SK-N-SH treated with all-trans-retinoic acid at 6 μM for 48 hours (cell line): ENCODE data around the gene SHROOM4.
A peak's percentile ranks its signal among the peaks of the same experiment; 100 is the strongest.

Source experiments
- ATAC-seq: fragments of 200-7000 bp; cut with Tn5 transposase; 3 replicates; pipeline ENCODE4 v1.9.1; 2020; ENCODE audit warnings: mild to moderate bottlenecking, moderate library complexity
- ARNTL ChIP-seq: fragments of 450-650 bp; formaldehyde crosslinking; IDR thresholded peaks from 2 replicates; pipeline ENCODE4 v1.5.0; 2020; ENCODE audit warnings: low read depth, mild to moderate bottlenecking, moderate library complexity, borderline replicate concordance
- CSDC2 ChIP-seq: fragments of 250-450 bp; sonication (Bioruptor Pico); IDR thresholded peaks from 2 replicates; pipeline ENCODE4 v1.5.0; 2020; ENCODE audit warnings: mild to moderate bottlenecking, moderate library complexity
- GLIS3 ChIP-seq: fragments of 250-450 bp; sonication (Bioruptor Pico); IDR thresholded peaks from 2 replicates; pipeline ENCODE4 v1.5.0; 2020; ENCODE audit warnings: mild to moderate bottlenecking, moderate library complexity
- ISL1 ChIP-seq: fragments of 250-450 bp; sonication (Bioruptor Pico); IDR thresholded peaks from 2 replicates; pipeline ENCODE4 v2.1.2; 2022; ENCODE audit warnings: mild to moderate bottlenecking, moderate library complexity
- OSR1 ChIP-seq: fragments of 250-450 bp; sonication (Bioruptor Pico); IDR thresholded peaks from 2 replicates; pipeline ENCODE4 v1.8.0; 2022; ENCODE audit warnings: moderate library complexity, mild to moderate bottlenecking, inconsistent platforms
- PPARA ChIP-seq: fragments of 250-450 bp; sonication (Bioruptor Pico); IDR thresholded peaks from 2 replicates; pipeline ENCODE4 v1.5.0; 2020; ENCODE audit warnings: mild to moderate bottlenecking, borderline replicate concordance
- RARB ChIP-seq: fragments of 250-450 bp; sonication (Bioruptor Pico); IDR thresholded peaks from 2 replicates; pipeline ENCODE4 v1.8.0; 2021; ENCODE audit warnings: mild to moderate bottlenecking, moderate library complexity
- SNAI2 ChIP-seq: fragments of 250-450 bp; sonication (Bioruptor Pico); IDR thresholded peaks from 2 replicates; pipeline ENCODE4 v1.5.0; 2020; ENCODE audit warnings: mild to moderate bottlenecking, moderate library complexity
- TCF4 ChIP-seq: fragments of 250-450 bp; sonication (Bioruptor Pico); IDR thresholded peaks from 2 replicates; pipeline ENCODE4 v1.8.0; 2021; ENCODE audit warnings: mild to moderate bottlenecking, moderate library complexity, borderline replicate concordance
- TOX ChIP-seq: fragments of 250-450 bp; sonication (Bioruptor Pico); IDR thresholded peaks from 2 replicates; pipeline ENCODE4 v1.8.0; 2021; ENCODE audit warnings: mild to moderate bottlenecking, moderate library complexity, borderline replicate concordance
- ZC3H10 ChIP-seq: fragments of 250-450 bp; sonication (Bioruptor Pico); IDR thresholded peaks from 2 replicates; pipeline ENCODE4 v1.5.1; 2021; ENCODE audit warnings: mild to moderate bottlenecking, moderate library complexity
- ZFP30 ChIP-seq: fragments of 450-650 bp; formaldehyde crosslinking; IDR thresholded peaks from 2 replicates; pipeline ENCODE4 v1.5.0; 2022; ENCODE audit warnings: mild to moderate bottlenecking, moderate library complexity
- ZNF565 ChIP-seq: fragments of 450-650 bp; formaldehyde crosslinking; conservative IDR thresholded peaks from 2 replicates; pipeline ENCODE4 v1.5.0; 2020; ENCODE audit warnings: low read depth, mild to moderate bottlenecking, moderate library complexity
- ZNF70 ChIP-seq: fragments of 450-650 bp; formaldehyde crosslinking; IDR thresholded peaks from 2 replicates; pipeline ENCODE4 v1.5.0; 2020; ENCODE audit warnings: mild to moderate bottlenecking, moderate library complexity
- ZNF8 ChIP-seq: fragments of 450-650 bp; formaldehyde crosslinking; IDR thresholded peaks from 2 replicates; pipeline ENCODE4 v1.5.0; 2020; ENCODE audit warnings: mild to moderate bottlenecking, moderate library complexity
- TF ChIP-seq, protein P1 (sequence below): fragments of 250-450 bp; sonication (Bioruptor Pico); IDR thresholded peaks from 2 replicates; pipeline ENCODE4 v1.5.1; 2020; ENCODE audit warnings: low read depth, mild to moderate bottlenecking, moderate library complexity
- TF ChIP-seq, protein P2 (sequence below): fragments of 250-450 bp; sonication (Bioruptor Pico); IDR thresholded peaks from 2 replicates; pipeline ENCODE4 v1.8.0; 2020; ENCODE audit warnings: mild to moderate bottlenecking, moderate library complexity, borderline replicate concordance
- TF ChIP-seq, protein P3 (sequence below): fragments of 250-450 bp; sonication (Bioruptor Pico); IDR thresholded peaks from 2 replicates; pipeline ENCODE4 v1.8.0; 2021; ENCODE audit warnings: low read depth, mild to moderate bottlenecking, moderate library complexity, borderline replicate concordance
- TF ChIP-seq, protein P4 (sequence below): fragments of 250-450 bp; sonication (Bioruptor Pico); IDR thresholded peaks from 2 replicates; pipeline ENCODE4 v1.5.0; 2020; ENCODE audit warnings: mild to moderate bottlenecking, moderate library complexity

Gene SHROOM4

DNA sequence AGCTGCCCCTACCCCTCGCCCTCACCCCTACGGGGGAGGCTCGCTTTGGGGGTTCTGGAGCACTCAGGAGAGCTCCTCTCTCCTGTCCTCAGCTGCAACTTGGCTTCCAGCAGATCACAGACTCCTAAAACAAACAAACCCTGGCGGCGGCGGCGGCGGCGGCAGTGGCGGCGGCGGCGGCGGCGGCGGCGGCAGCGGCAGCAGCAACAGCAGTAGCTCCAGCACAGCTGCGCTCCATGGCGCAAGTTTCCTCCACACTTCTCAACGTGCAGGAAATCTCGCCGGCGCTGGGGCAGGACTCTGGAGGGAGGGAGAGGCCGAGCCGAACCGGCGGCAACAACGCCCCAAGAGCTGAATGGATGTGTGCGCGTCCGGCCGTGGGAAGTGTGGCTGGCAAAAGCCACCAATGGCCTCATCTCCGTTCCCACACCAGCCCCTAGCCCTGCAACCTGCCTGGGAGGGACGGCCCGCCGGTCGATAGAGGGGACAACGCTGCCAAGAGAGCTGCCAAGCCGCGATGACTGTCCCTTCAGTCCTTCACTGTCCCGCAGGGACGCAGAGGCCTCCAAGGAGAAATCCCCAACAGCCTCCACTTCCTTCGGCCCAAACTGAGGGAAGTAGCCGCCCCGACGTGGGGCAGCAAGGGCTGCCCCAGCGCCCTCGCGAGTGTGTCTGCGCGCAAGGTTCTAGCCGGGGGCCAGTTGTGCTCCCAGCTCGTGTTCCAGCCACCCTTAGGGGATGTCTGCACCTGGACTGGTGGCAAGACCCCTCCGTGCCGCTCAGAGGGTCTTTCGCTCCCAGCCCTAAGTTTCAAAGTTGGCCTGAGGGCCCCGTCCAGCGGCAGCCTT is 775 bp downstream of the SHROOM4 start:
- TF ChIP-seq CSDC2 (CRISPR knock-in tag) (no peak), SNAI2 (CRISPR knock-in tag) (no peak), ZNF70 (CRISPR knock-in tag) (no peak)
- TF ChIP-seq, protein P1, sequence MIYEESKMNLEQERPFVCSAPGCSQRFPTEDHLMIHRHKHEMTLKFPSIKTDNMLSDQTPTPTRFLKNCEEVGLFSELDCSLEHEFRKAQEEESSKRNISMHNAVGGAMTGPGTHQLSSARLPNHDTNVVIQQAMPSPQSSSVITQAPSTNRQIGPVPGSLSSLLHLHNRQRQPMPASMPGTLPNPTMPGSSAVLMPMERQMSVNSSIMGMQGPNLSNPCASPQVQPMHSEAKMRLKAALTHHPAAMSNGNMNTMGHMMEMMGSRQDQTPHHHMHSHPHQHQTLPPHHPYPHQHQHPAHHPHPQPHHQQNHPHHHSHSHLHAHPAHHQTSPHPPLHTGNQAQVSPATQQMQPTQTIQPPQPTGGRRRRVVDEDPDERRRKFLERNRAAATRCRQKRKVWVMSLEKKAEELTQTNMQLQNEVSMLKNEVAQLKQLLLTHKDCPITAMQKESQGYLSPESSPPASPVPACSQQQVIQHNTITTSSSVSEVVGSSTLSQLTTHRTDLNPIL (CRISPR knock-in tag), result no peak
- ATAC-seq, result peak; percentile 66

DNA sequence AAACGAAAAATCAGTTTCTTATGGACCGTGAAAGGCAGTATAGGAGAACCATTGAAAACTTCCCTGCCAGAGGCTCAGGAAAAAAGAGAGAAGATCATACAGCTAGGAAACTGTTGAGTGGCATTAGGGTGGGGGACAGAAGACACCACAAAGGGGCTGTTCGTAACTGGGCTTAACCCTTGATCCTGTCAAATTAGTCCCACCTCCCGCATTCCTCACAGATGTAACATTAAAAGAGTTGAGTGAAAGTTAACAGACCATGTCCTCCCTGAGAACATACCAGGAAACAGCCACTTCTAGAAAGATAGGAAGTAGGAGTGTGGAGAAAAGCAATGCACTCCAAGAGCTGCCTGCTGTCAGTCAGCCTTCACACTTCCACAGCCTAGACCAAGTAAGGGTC is 8.7 kb downstream of the SHROOM4 start:
- TF ChIP-seq SNAI2 (CRISPR knock-in tag) (no peak), ZFP30 (CRISPR knock-in tag) (no peak), TOX (CRISPR knock-in tag) (no peak), RARB (CRISPR knock-in tag) (no peak), GLIS3 (no peak), CSDC2 (CRISPR knock-in tag) (no peak)
- TF ChIP-seq, protein P2, sequence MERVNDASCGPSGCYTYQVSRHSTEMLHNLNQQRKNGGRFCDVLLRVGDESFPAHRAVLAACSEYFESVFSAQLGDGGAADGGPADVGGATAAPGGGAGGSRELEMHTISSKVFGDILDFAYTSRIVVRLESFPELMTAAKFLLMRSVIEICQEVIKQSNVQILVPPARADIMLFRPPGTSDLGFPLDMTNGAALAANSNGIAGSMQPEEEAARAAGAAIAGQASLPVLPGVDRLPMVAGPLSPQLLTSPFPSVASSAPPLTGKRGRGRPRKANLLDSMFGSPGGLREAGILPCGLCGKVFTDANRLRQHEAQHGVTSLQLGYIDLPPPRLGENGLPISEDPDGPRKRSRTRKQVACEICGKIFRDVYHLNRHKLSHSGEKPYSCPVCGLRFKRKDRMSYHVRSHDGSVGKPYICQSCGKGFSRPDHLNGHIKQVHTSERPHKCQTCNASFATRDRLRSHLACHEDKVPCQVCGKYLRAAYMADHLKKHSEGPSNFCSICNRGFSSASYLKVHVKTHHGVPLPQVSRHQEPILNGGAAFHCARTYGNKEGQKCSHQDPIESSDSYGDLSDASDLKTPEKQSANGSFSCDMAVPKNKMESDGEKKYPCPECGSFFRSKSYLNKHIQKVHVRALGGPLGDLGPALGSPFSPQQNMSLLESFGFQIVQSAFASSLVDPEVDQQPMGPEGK (CRISPR knock-in tag), result no peak
- no peak for ATAC-seq

DNA sequence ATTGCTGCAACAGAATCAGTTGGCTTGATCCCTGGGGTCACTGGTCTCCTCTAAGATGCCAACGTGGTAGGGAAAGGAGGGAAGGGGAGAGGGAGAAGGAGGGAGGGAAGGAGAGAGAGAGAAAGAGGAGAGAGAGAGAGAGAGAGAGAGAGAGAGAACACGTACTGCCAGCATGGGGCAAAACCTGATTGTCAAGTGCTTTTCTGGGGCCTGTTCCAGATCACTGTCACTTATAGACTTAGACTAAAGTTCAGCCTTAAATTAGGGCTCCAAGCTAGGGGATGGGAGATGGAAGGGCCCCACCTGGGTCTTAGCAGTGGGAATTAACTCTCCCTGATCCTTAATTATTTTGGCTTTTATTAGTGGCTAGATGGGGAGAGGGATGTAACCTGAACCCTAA is 12.9 kb downstream of the SHROOM4 start:
- no peak for ATAC-seq
- TF ChIP-seq ZNF70 (CRISPR knock-in tag) (no peak), TCF4 (CRISPR knock-in tag) (no peak), ZNF8 (CRISPR knock-in tag) (no peak), ZFP30 (CRISPR knock-in tag) (no peak), ARNTL (no peak), PPARA (CRISPR knock-in tag) (no peak), CSDC2 (CRISPR knock-in tag) (no peak), ISL1 (CRISPR knock-in tag) (no peak), ZNF565 (CRISPR knock-in tag) (no peak), RARB (CRISPR knock-in tag) (no peak), OSR1 (CRISPR knock-in tag) (no peak), SNAI2 (CRISPR knock-in tag) (no peak), ZC3H10 (no peak)
- TF ChIP-seq, protein P3, sequence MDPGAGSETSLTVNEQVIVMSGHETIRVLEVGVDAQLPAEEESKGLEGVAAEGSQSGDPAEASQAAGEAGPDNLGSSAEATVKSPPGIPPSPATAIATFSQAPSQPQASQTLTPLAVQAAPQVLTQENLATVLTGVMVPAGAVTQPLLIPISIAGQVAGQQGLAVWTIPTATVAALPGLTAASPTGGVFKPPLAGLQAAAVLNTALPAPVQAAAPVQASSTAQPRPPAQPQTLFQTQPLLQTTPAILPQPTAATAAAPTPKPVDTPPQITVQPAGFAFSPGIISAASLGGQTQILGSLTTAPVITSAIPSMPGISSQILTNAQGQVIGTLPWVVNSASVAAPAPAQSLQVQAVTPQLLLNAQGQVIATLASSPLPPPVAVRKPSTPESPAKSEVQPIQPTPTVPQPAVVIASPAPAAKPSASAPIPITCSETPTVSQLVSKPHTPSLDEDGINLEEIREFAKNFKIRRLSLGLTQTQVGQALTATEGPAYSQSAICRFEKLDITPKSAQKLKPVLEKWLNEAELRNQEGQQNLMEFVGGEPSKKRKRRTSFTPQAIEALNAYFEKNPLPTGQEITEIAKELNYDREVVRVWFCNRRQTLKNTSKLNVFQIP (CRISPR knock-in tag), result no peak
- TF ChIP-seq, protein P1 (CRISPR knock-in tag), result no peak
- TF ChIP-seq, protein P4, sequence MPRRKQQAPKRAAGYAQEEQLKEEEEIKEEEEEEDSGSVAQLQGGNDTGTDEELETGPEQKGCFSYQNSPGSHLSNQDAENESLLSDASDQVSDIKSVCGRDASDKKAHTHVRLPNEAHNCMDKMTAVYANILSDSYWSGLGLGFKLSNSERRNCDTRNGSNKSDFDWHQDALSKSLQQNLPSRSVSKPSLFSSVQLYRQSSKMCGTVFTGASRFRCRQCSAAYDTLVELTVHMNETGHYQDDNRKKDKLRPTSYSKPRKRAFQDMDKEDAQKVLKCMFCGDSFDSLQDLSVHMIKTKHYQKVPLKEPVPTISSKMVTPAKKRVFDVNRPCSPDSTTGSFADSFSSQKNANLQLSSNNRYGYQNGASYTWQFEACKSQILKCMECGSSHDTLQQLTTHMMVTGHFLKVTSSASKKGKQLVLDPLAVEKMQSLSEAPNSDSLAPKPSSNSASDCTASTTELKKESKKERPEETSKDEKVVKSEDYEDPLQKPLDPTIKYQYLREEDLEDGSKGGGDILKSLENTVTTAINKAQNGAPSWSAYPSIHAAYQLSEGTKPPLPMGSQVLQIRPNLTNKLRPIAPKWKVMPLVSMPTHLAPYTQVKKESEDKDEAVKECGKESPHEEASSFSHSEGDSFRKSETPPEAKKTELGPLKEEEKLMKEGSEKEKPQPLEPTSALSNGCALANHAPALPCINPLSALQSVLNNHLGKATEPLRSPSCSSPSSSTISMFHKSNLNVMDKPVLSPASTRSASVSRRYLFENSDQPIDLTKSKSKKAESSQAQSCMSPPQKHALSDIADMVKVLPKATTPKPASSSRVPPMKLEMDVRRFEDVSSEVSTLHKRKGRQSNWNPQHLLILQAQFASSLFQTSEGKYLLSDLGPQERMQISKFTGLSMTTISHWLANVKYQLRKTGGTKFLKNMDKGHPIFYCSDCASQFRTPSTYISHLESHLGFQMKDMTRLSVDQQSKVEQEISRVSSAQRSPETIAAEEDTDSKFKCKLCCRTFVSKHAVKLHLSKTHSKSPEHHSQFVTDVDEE, result no peak
